HFFc6 (cell line): ENCODE data around the gene ELL3. TPM values are rescaled to one million over a fixed set of nuclear protein-coding genes. Genes with fewer than 3 reads are reported as not detected.

Experiments used
- DNase-seq: peaks from one replicate; pipeline ENCODE4 v3.0.0-alpha.2; 2018
- H3K27ac Mint-ChIP-seq: 2 replicates; pipeline ENCODE4 v1.8.0; 2020; ENCODE audit warnings: mild to moderate bottlenecking, mixed read lengths
- H3K27me3 Mint-ChIP-seq: 2 replicates; pipeline ENCODE4 v1.8.0; 2021; ENCODE audit warnings: mild to moderate bottlenecking, moderate library complexity, mixed read lengths; ENCODE audit not compliant: insufficient read depth
- H3K36me3 Mint-ChIP-seq: 2 replicates; pipeline ENCODE4 v1.8.0; 2021; ENCODE audit warnings: low read depth, mixed read lengths
- H3K4me1 Mint-ChIP-seq: 2 replicates; pipeline ENCODE4 v1.8.0; 2020; ENCODE audit warnings: low read depth, mixed read lengths
- H3K4me3 Mint-ChIP-seq: 2 replicates; pipeline ENCODE4 v1.8.0; 2020; ENCODE audit warnings: mild to moderate bottlenecking, moderate library complexity, mixed read lengths
- H3K9me3 Mint-ChIP-seq: 2 replicates; pipeline ENCODE4 v1.8.0; 2020; ENCODE audit warnings: mild to moderate bottlenecking, mixed read lengths
- total RNA-seq, 6 experiments: library from RNA; stranded (reverse); fragmentation: NEBNext Ultra II Directional; extraction: Animal tissue kit (Norgen Biotek cat#: 25700); gene quantifications; 2 replicates in 1 of 6; 3 replicates in 5 of 6; pipeline ENCODE4 v1.2.3, GENCODE V29; 2021
- TF ChIP-seq, protein P1 (sequence below): fragments of 200-600 bp; sonication (generic); IDR thresholded peaks from 2 replicates; pipeline ENCODE4 v1.5.0; 2021; ENCODE audit warnings: antibody characterized with exemption, mild to moderate bottlenecking

ELL3 gene
- total RNA-seq, 6 experiments from 2014 or later: 0.91 to 1.5 (median 1.1) TPM

DNA sequence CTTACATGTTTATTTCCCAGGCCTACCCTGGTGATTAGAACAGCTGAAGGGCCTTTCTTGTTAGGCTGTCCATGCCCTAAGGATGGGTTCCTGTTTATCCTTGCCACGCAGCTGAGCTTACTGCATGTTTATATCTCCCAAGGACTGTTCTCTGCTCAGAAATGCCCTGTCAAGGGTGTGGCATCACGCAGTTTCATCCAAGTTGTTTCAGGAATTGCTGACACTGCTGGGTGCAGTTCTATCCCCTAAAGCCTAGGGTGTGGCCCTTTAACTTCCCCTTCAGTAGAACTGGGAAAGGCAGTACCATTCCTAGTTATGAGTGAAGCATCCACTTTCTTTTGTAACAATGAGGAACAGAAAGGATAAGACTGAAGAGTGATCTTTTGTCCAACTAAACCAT lies 5.0 kb downstream of the ELL3 start:
- Mint-ChIP-seq H3K4me3 (no peak overlapping the region), H3K27me3 (no peaks in the 10 kb centered on the region), H3K36me3 (peaks cover 24% of the 10 kb centered on the region; the same call in 1 of the 2 replicates), H3K9me3 (no peaks in the 10 kb centered on the region), H3K27ac (no peak overlapping the region), H3K4me1 (peaks cover 9% of the 10 kb centered on the region; the same call in 1 of the 2 replicates)
- TF ChIP-seq, protein P1, sequence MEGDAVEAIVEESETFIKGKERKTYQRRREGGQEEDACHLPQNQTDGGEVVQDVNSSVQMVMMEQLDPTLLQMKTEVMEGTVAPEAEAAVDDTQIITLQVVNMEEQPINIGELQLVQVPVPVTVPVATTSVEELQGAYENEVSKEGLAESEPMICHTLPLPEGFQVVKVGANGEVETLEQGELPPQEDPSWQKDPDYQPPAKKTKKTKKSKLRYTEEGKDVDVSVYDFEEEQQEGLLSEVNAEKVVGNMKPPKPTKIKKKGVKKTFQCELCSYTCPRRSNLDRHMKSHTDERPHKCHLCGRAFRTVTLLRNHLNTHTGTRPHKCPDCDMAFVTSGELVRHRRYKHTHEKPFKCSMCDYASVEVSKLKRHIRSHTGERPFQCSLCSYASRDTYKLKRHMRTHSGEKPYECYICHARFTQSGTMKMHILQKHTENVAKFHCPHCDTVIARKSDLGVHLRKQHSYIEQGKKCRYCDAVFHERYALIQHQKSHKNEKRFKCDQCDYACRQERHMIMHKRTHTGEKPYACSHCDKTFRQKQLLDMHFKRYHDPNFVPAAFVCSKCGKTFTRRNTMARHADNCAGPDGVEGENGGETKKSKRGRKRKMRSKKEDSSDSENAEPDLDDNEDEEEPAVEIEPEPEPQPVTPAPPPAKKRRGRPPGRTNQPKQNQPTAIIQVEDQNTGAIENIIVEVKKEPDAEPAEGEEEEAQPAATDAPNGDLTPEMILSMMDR: no peak
- DNase-seq: no peak

DNA sequence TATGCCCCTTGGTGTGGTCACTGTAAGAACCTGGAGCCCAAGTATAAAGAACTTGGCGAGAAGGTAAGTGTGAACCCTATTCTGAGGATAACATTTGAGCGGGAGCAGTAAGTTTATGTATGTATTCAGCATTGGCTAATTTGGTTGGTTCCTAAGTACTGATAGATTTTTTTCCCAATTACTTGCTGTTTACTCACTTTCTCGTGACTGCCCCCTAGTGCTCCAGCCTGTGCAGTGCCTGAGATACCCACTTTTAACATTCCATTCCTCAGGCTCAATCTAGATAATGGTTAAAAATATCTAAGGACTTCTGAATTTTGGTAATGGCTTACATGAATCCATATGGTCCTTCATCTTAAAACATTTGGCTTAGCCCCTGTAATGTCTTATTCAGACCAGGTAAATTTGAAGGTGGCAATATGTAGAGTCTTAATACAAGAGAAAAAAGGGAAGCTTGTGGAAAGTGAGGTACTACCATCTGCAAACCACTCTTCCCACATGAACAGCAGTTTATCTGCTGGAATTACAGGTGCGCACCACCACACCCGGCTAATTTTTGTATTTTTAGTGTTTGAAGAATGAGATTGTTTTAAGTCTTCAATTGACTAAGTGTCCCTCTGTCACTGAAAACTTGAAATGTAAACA lies 7.1 kb downstream of the ELL3 start:
- Mint-ChIP-seq H3K36me3 (peaks cover 30% of the 10 kb centered on the region; the same call in 1 of the 2 replicates), H3K4me3 (no peak overlapping the region), H3K27ac (no peak overlapping the region), H3K9me3 (no peaks in the 10 kb centered on the region), H3K27me3 (no peaks in the 10 kb centered on the region), H3K4me1 (no peaks in the 10 kb centered on the region)
- DNase-seq: peak; percentile 49
- TF ChIP-seq, protein P1: peak; percentile 87

DNA sequence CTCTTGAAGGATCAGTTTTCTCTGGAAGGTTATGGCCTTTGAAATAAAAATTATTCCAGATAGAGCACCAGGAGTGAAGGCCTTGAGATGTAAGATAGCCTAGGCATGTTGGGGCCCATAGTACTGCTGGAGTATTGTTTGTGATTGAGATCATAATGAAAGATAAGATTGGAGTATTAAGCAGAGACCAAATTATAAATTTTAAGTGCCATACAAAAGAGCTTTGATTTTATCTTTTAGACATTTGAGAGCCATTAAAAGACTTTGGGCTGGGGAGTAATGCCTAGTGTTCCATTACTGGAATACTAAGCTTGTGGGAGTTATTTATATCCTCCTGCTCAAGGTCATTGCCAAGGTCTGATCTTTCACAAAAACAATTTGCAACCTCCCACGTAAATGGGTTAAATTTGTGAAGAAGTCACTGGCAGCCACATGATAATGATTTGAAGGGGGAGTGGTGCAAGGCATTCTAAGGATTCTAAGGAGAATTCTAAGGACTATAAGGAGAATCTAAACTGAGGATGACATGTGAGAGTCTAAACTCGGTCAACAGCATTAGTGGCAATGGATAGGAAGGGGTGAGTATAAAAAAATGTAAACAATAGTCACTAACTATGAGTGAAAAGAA lies 12.8 kb downstream of the ELL3 start:
- peaks cover 11% of the 10 kb centered on the region; the same call in 1 of the 2 replicates for H3K4me1 Mint-ChIP-seq
- no peak for DNase-seq
- no peak overlapping the region for H3K27ac Mint-ChIP-seq
- TF ChIP-seq, protein P1: no peak
- H3K36me3 Mint-ChIP-seq: peaks cover 13% of the 10 kb centered on the region
- H3K4me3 Mint-ChIP-seq: no peak overlapping the region
- H3K9me3 Mint-ChIP-seq: no peaks in the 10 kb centered on the region
- no peaks in the 10 kb centered on the region for H3K27me3 Mint-ChIP-seq

DNA sequence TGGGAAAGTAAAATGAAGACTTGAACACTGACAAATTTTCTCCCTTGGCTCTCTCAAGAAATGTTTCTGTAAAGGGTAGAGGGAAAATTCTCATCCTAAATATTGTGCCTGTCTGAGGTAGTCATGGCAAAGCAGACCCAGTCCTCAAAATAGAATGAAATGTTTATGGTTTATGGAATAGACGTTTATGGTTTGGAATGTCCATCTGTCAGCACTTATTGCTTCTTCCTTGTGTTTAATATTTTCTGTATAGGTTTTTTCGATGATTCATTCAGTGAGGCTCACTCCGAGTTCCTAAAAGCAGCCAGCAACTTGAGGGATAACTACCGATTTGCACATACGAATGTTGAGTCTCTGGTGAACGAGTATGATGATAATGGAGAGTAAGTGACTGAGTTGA lies 13.9 kb downstream of the ELL3 start:
- no peaks in the 10 kb centered on the region for H3K9me3 Mint-ChIP-seq
- DNase-seq: no peak
- TF ChIP-seq, protein P1: no peak
- H3K4me3 Mint-ChIP-seq: no peak overlapping the region
- H3K36me3 Mint-ChIP-seq: peaks cover 13% of the 10 kb centered on the region
- peak overlapping the region; percentile 37 for H3K27ac Mint-ChIP-seq
- H3K4me1 Mint-ChIP-seq: peaks cover 11% of the 10 kb centered on the region; the same call in 1 of the 2 replicates
- H3K27me3 Mint-ChIP-seq: no peaks in the 10 kb centered on the region

DNA sequence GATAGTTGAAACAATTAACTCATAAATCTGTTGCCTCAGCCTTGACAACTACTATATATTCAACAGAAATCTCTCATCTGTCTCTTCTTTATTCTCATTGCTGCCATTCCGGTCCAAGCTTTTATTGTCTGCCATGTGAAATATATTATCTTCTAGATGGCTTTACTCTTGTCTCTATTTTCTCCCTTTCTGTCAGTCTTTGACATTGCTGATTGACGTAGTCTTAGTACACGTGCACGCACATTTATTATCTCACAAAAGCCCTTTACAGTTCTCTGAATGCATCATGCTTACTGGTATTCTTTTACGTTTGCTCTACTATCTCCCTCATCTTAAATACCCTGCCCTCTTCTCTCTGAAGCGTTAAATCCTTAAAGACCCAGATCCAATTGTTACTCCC lies 24.9 kb downstream of the ELL3 start:
- Mint-ChIP-seq H3K4me3 (no peak overlapping the region), H3K36me3 (peaks cover 23% of the 10 kb centered on the region), H3K27me3 (no peaks in the 10 kb centered on the region), H3K27ac (no peak overlapping the region), H3K4me1 (peaks cover 25% of the 10 kb centered on the region), H3K9me3 (no peaks in the 10 kb centered on the region)
- TF ChIP-seq, protein P1: no peak
- DNase-seq: no peak
